ENCODE results near the gene LYPD6.
A peak's percentile ranks its signal among the peaks of the same experiment; 100 is the strongest.
"Not testable (repeated sequence)": the region's sequence is repeated elsewhere in the genome, so short reads cannot be mapped to it uniquely, and the experiment has no call there.

Gene LYPD6

GRCh38 chr2:149330127-149331022 is at the start of gene LYPD6:
TSS of gene LYPD6 (plus strand) at chr2:149330587. CDS start at chr2:149437709, 107,122 bp downstream.
- peak in 48 of 51 donors; percentile 18 to 83 (median 67) for DNase-seq

- DNase-seq = no peak
These were observed 48.9 kb upstream of the LYPD6 start for GRCh38 chr2:149281441-149281840.

GRCh38 chr2:149290662-149291061 is 39.7 kb upstream of the LYPD6 start:
- DNase-seq = no peak

GRCh38 chr2:149291881-149292280 is 38.5 kb upstream of the LYPD6 start:
- DNase-seq = no peak

- no peak for DNase-seq
These were observed 34.4 kb upstream of the LYPD6 start for GRCh38 chr2:149296031-149296430.

GRCh38 chr2:149307014-149307413 is 23.4 kb upstream of the LYPD6 start:
- DNase-seq = no peak

- no peak for DNase-seq
These were observed 20.0 kb upstream of the LYPD6 start for GRCh38 chr2:149310349-149310748.

- DNase-seq = no peak
These were observed 18.3 kb upstream of the LYPD6 start for GRCh38 chr2:149312039-149312438.

- peak in 10 of 51 donors; percentile 1 to 18 (median 10) for DNase-seq
These were observed 16.8 kb upstream of the LYPD6 start for GRCh38 chr2:149313512-149313972.

- no peak for DNase-seq
These were observed 15.7 kb upstream of the LYPD6 start for GRCh38 chr2:149314687-149315086.

GRCh38 chr2:149315461-149315860 is 14.9 kb upstream of the LYPD6 start:
- DNase-seq = no peak

GRCh38 chr2:149318566-149318965 is 11.8 kb upstream of the LYPD6 start:
- not testable (repeated sequence) for DNase-seq

- DNase-seq = no peak
These were observed 10.0 kb upstream of the LYPD6 start for GRCh38 chr2:149320362-149320761.

- no peak for DNase-seq
These were observed 1.3 kb upstream of the LYPD6 start for GRCh38 chr2:149329068-149329467.

- peak in 24 of 51 donors; percentile 5 to 61 (median 36) for DNase-seq
These were observed 779 bp upstream of the LYPD6 start for GRCh38 chr2:149329489-149330126.

- DNase-seq = peak in 2 of 51 donors; percentile 20
These were observed 625 bp downstream of the LYPD6 start for GRCh38 chr2:149331023-149331400.

- DNase-seq = no peak
These were observed 2.0 kb downstream of the LYPD6 start for GRCh38 chr2:149332364-149332763.

GRCh38 chr2:149333636-149334035 is 3.2 kb downstream of the LYPD6 start:
- DNase-seq = no peak

GRCh38 chr2:149334156-149334555 is 3.8 kb downstream of the LYPD6 start:
- no peak for DNase-seq

GRCh38 chr2:149339324-149339723 is 8.9 kb downstream of the LYPD6 start:
- DNase-seq = no peak

- no peak for DNase-seq
These were observed 12.1 kb downstream of the LYPD6 start for GRCh38 chr2:149342509-149342908.

GRCh38 chr2:149344105-149344504 is 13.7 kb downstream of the LYPD6 start:
- DNase-seq = no peak

- DNase-seq = no peak
These were observed 15.9 kb downstream of the LYPD6 start for GRCh38 chr2:149346272-149346671.

Data from hypothalamus (tissue), 51 donors.